Panc1 (cell line): ENCODE measurements around the gene ELANE. TPM values are rescaled to one million over a fixed set of nuclear protein-coding genes. Genes with fewer than 3 reads are reported as not detected.

Source experiments
- ATAC-seq: fragments of 200-7000 bp; cut with Tn5 transposase; 2 replicates; pipeline ENCODE4 v1.9.1; 2020; ENCODE audit warnings: mild to moderate bottlenecking, moderate library complexity
- BruUV-seq: library from RNA; stranded (reverse); fragments of 400-500 nt; replicated peaks from 2 replicates; lab custom pipeline; 2021; lab: Mats Ljungman, UMichigan
- CTCF ChIA-PET: fragments of 300-600 bp; sonication (Branson Sonifier 250); formaldehyde crosslinking; loops from one replicate; lab custom pipeline; 2022; ENCODE audit warnings: antibody characterized with exemption; lab: Charles Lee
- POLR2A ChIA-PET: fragments of 300-600 bp; sonication (Branson Sonifier 250); formaldehyde crosslinking; loops from one replicate; lab custom pipeline; 2022; ENCODE audit warnings: antibody characterized with exemption; lab: Charles Lee
- DNase-seq: peaks from one replicate; pipeline ENCODE4 v3.0.0-alpha.2; 2010; ENCODE audit warnings: low read depth, low spot score
- H3K27ac ChIP-seq: 2 replicates; pipeline ENCODE4 v1.5.1; 2011; ENCODE audit warnings: mild to moderate bottlenecking, low read length, inconsistent platforms
- H3K27me3 ChIP-seq: fragments of 200-500 bp; sonication (Bioruptor generic); 2 replicates; pipeline ENCODE4 v1.6.0; 2014; ENCODE audit warnings: low read length, inconsistent platforms; ENCODE audit not compliant: control insufficient read depth, insufficient read depth
- H3K36me3 ChIP-seq: fragments of 200-500 bp; sonication (Bioruptor generic); 2 replicates; pipeline ENCODE4 v1.5.1; 2014; ENCODE audit warnings: inconsistent platforms, mild to moderate bottlenecking, low read length, moderate library complexity; ENCODE audit not compliant: control insufficient read depth, insufficient read depth
- H3K4me1 ChIP-seq: 2 replicates; pipeline ENCODE4 v1.5.1; 2011; ENCODE audit warnings: inconsistent platforms, mild to moderate bottlenecking, low read length, moderate library complexity; ENCODE audit not compliant: control insufficient read depth, insufficient read depth
- H3K4me3 ChIP-seq, 2 experiments: 2 replicates each; pipeline ENCODE4 v1.5.1; 2011 to 2012; ENCODE audit warnings: low read depth in 2 of 2, low read length in 2 of 2, mild to moderate bottlenecking in 2 of 2, inconsistent platforms in 1 of 2, moderate library complexity in 1 of 2
- H3K9me3 ChIP-seq: fragments of 200-500 bp; sonication (Bioruptor generic); 2 replicates; pipeline ENCODE4 v1.5.1; 2014; ENCODE audit warnings: low read depth, mild to moderate bottlenecking, inconsistent platforms, low read length, moderate library complexity; ENCODE audit not compliant: control insufficient read depth, insufficient read depth
- POLR2AphosphoS5 ChIP-seq: IDR thresholded peaks from 2 replicates; pipeline ENCODE4 v1.6.1; 2012; ENCODE audit warnings: mild to moderate bottlenecking, low read depth, low read length, moderate library complexity
- SIN3A ChIP-seq: IDR thresholded peaks from 2 replicates; pipeline ENCODE4 v1.6.1; 2012; ENCODE audit warnings: low read depth, mild to moderate bottlenecking, low read length, moderate library complexity, borderline replicate concordance; ENCODE audit not compliant: insufficient read depth
- TCF7L2 ChIP-seq: IDR thresholded peaks from 2 replicates; pipeline ENCODE4 v1.6.1; 2011; ENCODE audit warnings: mild to moderate bottlenecking, low read depth, low read length, inconsistent platforms
- in situ Hi-C: cut with HindIII; loops from 2 replicates; pipeline ENCODE4 v1.10.0; 2016; ENCODE audit warnings: low sequenced_read_pairs, low pct_unique_long_range_greater_than_20kb
- intact Hi-C: fragments of 100-400 bp; cut with micrococcal nuclease; formaldehyde crosslinking; loops from one replicate; pipeline ENCODE4 v1.10.0; 2022; ENCODE audit not compliant: unreplicated experiment
- total RNA-seq: library from RNA; stranded (reverse); gene quantifications from one replicate; pipeline ENCODE4 v1.2.1, GENCODE V29; 2021; ENCODE audit not compliant: unreplicated experiment
- TF ChIP-seq, protein P1 (sequence below): fragments of 450-650 bp; IDR thresholded peaks from 2 replicates; pipeline ENCODE4 v1.5.1; 2017; ENCODE audit warnings: mild to moderate bottlenecking
- TF ChIP-seq, protein P2 (sequence below), 2 experiments: IDR thresholded peaks; 2 replicates each; pipeline ENCODE4 v1.6.1; 2011 to 2012; ENCODE audit warnings: low read depth in 2 of 2, control low read depth in 1 of 2, low read length in 1 of 2, mild to moderate bottlenecking in 1 of 2, moderate library complexity in 1 of 2; ENCODE audit not compliant: insufficient read depth in 1 of 2

The ELANE gene
- total RNA-seq, 1 experiment from 2014 or later = 0.57 TPM

DNA sequence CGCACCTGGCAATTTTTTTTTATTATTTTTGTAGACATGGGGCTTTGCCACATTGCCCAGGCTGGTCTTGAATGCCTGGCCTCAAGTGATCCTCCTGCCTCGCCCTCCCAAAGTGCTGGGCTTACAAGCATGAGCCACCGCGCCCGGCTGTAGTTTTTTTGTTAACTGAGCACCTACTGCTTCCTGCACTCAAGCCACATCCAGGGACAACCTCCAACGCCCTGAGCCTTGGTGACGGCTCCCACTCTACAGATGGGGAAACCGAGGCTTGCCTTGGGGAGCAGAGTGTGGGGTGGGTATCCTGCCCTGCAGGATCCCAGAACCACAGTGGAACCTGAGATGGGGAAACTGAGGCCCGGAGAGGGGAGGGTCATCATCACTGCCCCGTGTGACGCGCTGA lies 3.0 kb downstream of the ELANE start:
- Histone ChIP-seq H3K4me1 (peaks cover 13% of the 10 kb centered on the region), H3K27ac (no peak overlapping the region), H3K9me3 (no peaks in the 10 kb centered on the region), H3K4me3 (no peak overlapping the region), H3K36me3 (no peaks in the 10 kb centered on the region), H3K27me3 (no peaks in the 10 kb centered on the region)
- ChIA-PET POLR2A (no interaction called here), CTCF (no interaction called here)
- in situ Hi-C loops = no loop called here
- no TSS peak for BruUV-seq
- intact Hi-C loops = loop anchor here (5.0 kb wide), 1 partner anchor 142 kb away; no protein-coding TSS in a partner anchor
- TF ChIP-seq, protein P1, sequence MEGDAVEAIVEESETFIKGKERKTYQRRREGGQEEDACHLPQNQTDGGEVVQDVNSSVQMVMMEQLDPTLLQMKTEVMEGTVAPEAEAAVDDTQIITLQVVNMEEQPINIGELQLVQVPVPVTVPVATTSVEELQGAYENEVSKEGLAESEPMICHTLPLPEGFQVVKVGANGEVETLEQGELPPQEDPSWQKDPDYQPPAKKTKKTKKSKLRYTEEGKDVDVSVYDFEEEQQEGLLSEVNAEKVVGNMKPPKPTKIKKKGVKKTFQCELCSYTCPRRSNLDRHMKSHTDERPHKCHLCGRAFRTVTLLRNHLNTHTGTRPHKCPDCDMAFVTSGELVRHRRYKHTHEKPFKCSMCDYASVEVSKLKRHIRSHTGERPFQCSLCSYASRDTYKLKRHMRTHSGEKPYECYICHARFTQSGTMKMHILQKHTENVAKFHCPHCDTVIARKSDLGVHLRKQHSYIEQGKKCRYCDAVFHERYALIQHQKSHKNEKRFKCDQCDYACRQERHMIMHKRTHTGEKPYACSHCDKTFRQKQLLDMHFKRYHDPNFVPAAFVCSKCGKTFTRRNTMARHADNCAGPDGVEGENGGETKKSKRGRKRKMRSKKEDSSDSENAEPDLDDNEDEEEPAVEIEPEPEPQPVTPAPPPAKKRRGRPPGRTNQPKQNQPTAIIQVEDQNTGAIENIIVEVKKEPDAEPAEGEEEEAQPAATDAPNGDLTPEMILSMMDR = no peak
- TF ChIP-seq SIN3A (no peak), POLR2AphosphoS5 (no peak), TCF7L2 (no peak)
- TF ChIP-seq, protein P2, sequence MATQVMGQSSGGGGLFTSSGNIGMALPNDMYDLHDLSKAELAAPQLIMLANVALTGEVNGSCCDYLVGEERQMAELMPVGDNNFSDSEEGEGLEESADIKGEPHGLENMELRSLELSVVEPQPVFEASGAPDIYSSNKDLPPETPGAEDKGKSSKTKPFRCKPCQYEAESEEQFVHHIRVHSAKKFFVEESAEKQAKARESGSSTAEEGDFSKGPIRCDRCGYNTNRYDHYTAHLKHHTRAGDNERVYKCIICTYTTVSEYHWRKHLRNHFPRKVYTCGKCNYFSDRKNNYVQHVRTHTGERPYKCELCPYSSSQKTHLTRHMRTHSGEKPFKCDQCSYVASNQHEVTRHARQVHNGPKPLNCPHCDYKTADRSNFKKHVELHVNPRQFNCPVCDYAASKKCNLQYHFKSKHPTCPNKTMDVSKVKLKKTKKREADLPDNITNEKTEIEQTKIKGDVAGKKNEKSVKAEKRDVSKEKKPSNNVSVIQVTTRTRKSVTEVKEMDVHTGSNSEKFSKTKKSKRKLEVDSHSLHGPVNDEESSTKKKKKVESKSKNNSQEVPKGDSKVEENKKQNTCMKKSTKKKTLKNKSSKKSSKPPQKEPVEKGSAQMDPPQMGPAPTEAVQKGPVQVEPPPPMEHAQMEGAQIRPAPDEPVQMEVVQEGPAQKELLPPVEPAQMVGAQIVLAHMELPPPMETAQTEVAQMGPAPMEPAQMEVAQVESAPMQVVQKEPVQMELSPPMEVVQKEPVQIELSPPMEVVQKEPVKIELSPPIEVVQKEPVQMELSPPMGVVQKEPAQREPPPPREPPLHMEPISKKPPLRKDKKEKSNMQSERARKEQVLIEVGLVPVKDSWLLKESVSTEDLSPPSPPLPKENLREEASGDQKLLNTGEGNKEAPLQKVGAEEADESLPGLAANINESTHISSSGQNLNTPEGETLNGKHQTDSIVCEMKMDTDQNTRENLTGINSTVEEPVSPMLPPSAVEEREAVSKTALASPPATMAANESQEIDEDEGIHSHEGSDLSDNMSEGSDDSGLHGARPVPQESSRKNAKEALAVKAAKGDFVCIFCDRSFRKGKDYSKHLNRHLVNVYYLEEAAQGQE (IDR thresholded peaks at IDR 0.05; ENCODE audit: insufficient read depth in 1 of 2, low read depth in 2 of 2, low read length in 1 of 2) = no peak
- DNase-seq (no peak), ATAC-seq (no peak)

DNA sequence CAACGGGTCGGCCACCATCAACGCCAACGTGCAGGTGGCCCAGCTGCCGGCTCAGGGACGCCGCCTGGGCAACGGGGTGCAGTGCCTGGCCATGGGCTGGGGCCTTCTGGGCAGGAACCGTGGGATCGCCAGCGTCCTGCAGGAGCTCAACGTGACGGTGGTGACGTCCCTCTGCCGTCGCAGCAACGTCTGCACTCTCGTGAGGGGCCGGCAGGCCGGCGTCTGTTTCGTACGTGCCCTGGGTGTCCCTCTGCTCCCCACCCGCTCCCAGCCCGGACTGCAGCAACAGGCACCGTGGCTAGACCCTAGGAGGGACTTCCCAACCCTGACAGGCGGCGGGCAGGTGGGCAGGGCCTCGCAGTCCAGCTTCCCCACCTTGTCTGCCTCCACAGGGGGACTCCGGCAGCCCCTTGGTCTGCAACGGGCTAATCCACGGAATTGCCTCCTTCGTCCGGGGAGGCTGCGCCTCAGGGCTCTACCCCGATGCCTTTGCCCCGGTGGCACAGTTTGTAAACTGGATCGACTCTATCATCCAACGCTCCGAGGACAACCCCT lies 3.5 kb downstream of the ELANE start:
- no peak overlapping the region for H3K4me3 ChIP-seq
- TF ChIP-seq POLR2AphosphoS5 = no peak
- no peak for TF ChIP-seq SIN3A
- TF ChIP-seq, protein P1 = no peak
- TF ChIP-seq, protein P2 (IDR thresholded peaks at IDR 0.05; ENCODE audit: insufficient read depth in 1 of 2, low read depth in 2 of 2, low read length in 1 of 2) = no peak
- no peak for TF ChIP-seq TCF7L2
- H3K27me3 ChIP-seq = no peaks in the 10 kb centered on the region
- no peaks in the 10 kb centered on the region for H3K36me3 ChIP-seq
- no peaks in the 10 kb centered on the region for H3K9me3 ChIP-seq
- intact Hi-C loops = loop anchor here (5.0 kb wide), 1 partner anchor 142 kb away; no protein-coding TSS in a partner anchor
- ChIA-PET POLR2A (no interaction called here), CTCF (no interaction called here)
- in situ Hi-C loops = no loop called here
- peaks cover 13% of the 10 kb centered on the region for H3K4me1 ChIP-seq
- BruUV-seq = no TSS peak
- DNase-seq = no peak
- no peak overlapping the region for H3K27ac ChIP-seq
- ATAC-seq = no peak
